Measurements from ENCODE around the gene STMN3.
A peak's percentile ranks its signal among the peaks of the same experiment; 100 is the strongest.
"Not testable (repeated sequence)": the region's sequence is repeated elsewhere in the genome, so short reads cannot be mapped to it uniquely, and the experiment has no call there.

STMN3 gene

DNA sequence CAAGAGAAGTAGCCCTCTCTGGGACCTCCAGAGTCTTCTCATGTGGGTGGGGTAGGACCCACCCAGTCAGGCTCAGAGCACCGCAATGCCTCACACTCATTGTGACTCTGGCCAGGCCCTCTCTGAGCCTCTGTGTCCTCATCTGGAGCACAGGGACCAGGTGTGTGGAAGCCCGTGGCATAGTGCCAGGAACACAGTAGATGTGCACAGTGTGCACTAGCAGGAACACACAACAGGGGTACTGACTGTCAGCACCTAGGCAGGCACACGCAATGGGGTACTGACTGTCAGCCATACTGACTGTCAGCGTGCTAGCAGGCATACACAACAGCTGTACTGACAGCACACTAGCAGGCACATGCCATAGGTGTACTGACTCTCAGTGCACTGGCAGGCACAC lies 2.0 kb upstream of the STMN3 start:
- DNase-seq, result peak; percentile 49 to 55

DNA sequence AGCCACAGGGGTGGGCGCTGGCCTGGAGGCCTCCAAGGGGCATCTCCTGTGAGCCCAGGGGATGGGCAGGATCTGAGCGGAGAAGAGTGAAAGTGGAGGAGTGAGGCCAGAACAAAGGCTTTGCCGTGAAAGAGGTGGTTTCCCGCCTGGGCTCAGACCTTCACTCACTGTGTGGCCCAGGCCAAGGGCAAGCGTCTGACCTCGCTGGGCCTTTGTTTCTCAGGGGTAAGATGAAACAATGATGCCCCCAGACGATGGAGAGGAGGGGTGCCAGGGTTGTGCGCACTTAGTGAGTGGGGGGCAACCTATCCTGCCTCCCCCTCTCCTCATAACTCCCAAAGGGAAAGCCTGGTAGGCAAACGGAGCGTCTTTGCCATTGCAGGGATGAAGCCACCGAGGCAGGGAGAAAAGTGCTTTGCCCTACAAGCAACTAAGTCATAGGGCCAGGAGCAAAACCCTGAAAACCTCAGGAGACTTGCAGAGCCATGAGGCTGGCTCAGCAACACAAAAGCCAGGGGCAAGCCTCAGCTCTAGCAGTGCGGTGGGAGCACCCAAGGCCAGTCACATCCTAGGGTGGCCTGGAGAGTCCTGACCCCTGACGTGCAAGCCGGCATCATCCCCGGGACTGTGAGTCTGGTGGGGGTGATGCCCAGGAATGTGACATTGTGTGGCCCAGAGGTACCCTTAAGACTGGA lies 897 bp upstream of the STMN3 start:
- no peak for DNase-seq

DNA sequence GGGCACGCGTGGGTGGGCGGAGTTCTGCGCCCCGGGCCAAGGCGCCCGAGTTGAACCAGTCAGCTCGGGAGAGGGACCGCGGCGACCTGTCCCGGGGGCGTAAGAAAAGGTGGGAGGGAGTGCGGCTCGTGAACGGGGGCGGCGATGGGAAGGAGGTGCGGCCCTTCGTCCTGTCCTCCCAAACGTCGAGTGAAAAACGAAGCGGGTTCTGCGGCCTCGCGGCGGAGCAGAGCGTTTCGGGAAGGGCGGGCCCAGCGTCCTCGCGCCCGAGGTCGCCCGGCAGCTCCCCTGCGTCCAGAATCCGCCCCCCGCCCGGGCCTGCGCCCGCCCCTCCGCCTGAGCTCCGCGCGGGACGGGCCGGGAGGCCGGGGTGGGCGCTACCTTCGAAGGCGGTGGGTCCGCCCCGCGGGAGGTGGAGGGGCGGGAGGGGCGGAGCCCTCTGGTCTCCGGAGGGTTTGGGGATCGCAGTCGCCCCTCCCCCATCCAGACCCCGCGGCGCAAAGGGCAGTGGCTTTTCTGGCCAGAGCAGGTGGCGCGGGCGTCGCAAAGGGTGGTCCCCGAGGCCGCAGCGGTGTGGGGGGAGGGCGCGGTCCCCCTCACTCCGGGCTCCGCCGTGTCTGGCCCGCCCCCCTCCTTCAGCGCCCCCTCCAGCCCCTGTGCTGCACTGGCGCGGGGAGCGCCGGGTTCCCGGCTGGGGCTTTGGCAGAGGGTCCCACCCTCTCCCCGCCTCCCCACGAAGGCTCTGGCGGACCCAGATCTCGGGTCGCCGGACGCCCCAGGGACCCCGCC lies 838 bp downstream of the STMN3 start:
- peak; percentile 25 to 59 for DNase-seq

DNA sequence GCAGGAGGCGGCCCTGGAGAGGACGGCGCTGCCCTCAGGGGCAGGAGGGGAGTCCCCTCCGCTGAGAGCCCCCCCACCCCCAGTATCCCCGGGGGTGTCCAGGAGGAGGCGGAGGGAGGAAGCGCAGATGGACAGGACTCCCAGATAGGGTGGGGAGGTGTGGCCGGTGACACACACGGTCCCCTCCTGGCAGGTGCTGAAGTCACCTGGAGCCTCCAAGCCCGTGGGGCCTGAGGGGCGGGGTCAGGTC lies 1.4 kb downstream of the STMN3 start:
- DNase-seq, result no peak

DNA sequence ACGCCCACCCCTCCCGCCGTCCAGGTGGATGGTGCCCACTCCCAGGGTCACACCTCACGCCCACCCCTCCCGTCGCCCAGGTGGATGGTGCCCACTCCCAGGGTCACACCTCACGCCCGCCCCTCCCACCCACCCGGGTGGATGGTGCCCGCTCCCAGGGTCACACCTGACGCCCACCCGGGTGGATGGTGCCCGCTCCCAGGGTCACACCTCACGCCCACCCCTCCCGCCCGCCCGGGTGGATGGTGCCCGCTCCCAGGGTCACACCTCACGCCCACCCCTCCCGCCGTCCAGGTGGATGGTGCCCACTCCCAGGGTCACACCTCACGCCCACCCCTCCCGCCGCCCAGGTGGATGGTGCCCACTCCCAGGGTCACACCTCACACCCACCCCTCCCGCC lies 2.7 kb downstream of the STMN3 start:
- DNase-seq, result not testable (repeated sequence)

DNA sequence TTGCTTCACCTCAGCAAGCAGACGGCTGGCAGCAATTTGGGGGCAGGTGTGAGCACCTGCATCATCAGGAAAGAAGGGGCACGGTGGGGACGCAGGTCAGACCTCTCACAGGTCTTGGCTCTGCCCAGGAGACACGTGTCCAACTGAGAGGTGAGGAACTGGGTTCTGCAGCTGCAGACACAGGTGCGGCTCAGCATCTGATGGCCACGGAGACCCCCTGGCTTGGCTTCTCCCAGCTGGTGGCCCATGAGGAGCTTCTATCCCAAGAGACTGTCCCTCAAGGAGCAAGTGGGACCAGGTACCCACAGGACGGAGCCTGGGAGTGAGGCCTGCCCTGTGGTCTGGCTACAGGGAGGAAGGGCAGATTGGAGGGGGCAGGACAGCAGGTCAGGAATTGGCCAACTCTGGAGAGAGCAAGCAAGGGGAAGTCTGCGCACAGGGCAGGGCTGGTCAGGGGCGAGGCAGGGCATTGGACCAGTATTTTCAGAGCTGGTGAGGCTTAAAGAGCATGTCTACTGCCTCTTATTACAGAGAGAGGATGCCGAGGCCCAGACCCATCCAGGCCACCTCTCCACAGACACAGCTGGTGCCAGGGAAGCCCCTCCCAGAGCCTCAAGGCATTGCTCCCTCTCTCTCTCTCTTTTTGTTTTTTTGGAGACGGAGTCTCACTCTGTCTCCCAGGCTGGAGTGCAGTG lies 4.2 kb downstream of the STMN3 start:
- no peak for DNase-seq

DNA sequence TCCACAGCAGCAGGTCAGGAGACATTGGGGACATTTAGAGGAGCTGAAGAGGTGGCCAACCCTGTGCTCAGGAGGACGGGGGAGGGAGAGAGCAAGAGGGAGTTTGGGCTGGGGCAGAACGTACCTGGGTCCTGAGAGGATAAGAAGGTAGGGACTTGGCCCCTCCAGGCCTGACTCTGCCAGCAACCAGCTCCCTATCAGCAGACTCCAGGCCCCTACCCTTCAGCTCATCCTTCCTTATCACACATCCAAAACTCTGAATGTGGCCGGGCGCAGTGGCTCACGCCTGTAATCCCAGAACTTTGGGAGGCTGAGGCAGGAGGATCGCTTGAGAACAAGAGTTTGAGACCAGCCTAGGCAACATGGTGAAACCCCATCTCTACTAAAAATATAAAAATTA lies 5.0 kb downstream of the STMN3 start:
- DNase-seq, result no peak

DNA sequence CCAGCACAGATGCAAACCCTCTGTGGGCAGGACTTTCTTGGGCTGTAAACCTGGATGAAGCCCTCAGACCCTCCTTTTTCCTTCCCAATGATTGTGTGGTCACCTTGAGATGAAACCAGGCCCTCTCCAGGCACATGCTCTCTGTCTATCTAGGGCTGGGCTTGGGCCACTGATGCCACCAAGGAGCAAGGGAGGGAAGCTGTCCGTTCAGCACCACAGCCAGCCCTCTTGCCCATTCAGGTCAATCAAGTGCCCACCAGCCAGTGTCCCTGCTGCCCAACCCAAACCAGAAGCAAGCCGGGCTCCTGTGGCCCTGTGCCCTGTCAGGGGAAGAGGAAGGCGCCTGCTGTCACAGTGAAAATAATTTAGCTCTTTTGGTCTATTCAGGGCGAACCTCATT lies 8.0 kb downstream of the STMN3 start:
- no peak for DNase-seq

DNA sequence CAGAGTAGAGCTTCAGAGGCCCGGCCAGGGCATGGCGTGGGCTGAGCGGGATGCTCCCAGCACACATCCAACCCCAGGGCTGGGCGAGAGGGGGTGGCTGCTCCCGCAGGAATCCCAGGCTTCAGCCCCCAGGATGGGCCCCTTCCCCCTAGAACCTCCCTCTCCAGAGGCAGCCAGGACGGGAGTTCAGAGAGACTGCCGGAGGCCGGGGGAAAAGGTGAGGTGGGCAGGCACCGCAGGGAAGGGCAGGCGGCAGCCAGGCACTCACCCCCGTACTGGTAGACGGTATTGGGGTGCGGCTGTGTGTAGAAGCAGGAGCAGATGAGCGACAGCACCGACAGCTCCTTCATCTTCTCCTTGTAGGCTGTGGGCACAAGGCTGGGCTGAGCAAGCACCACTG lies 9.3 kb downstream of the STMN3 start:
- DNase-seq, result no peak

DNA sequence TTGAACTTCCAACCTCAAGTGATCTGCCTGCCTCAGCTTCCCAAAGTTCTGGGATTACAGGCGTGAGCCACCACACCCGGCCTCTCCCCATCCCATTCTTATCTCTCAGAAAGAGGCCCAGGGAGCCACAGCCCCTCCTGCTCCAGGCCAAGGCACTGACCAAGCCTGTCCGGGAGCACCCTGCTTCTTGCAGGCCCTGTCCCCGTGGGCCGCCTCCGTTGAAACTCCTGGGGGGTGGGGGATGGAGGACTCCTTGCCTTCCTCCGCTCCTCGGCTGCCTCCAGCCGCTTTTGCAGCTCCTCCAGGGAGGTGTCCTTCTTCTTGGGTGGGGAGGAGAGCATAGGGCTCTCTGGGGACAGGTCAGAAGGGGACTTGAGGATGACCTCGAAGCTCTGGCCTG lies 9.7 kb downstream of the STMN3 start:
- DNase-seq, result no peak

DNA sequence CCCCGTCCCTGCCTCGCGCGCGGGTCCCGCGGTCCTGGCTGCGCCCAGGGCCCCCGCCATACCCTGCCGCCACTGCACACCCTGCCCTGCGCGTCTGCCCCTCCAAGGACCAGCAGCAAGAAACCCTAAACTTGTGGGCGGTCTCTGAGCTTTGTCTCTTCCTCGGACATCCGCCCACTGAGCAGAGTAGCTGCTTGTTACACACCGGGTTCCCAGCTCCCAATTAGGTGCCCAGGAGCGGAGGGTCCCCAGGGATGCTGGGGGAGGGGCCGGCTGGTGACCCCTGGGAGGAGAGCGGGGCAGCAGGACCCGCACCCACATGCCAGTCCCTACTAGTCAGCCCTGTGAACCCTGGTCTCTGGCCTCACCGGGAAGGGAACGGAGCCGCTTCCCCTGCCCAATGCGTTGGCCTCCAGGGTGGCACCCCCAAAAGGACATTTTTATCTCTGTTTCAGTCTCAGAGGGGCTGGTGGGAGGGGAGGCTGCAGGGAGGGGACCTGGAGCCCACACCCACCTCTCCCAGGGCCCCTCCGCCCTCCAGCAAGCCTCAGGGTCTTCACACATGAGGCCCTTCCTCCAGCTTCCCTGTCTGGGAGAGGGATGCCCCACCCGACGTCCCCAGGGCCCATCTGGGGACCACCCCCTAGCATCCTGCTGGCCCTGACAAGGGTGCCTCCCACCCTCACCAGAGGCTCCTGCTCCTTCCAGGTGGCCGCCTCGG lies 10.5 kb downstream of the STMN3 start:
- no peak for DNase-seq

DNA sequence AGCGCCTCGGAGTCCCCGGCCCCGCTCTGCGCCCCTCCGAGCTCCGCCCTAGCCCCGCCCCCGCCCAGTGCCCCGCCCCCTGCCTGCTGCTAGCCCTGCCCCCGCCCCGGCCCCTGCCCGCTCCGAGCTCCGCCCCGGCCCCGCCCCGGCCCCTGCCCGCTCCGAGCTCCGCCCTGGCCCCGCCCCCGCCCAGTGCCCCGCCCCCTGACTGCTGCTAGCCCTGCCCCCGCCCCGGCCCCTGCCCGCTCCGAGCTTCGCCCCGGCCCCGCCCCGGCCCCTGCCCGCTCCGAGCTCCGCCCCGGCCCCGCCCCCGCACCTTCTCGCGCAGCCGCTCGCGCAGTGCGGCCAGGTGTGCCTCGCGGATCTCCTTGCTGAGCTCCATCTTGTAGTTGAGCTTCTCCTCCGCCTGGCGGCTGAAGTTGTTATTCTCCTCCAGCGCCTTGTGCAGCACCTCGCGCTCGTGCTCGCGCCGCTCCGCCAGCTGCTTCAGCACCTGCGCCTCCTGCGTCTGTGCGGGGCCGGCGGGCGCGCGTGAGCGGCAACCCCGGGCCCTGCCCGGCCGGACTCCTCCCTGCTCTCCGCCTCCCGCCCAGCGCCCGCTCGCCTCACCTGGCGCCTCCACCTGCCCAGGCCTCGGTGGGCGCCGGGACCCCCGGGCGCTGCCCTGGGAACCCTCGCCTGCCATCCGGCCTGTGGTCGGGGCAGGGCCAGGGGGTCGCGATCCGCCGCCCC lies 11.3 kb downstream of the STMN3 start:
- DNase-seq, result peak; percentile 95 to 98

DNA sequence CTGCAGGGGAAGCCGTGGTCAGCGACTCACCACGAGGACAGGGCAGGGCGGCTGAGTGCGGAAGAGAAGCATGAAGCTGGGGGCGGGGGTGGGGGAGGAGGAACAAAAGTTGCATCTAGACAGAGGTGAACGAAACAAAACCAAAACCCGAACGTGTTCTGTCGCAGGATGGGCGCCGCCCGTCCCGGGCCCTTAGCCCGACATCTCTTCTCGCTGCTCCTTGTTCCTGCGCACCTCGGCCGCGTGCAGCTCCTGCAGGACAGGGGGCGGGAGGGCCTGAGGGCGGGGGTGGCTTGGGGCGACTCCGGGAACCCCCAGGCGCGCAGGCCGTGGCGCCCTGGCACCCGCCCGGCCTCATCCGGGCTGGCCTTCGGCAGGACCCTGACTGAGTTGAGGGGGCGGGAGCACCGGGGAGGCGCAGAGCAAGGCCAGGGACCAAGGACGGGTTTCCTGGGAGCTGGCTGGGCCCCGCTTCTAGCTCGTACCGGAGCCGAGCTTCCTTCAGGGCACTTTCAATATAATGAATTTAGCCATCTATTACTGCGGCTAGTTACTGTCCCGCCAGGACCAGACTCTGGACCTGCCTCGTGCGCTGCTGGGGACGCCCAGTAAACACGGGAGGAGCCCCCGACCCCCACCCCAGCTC lies 12.0 kb downstream of the STMN3 start:
- DNase-seq, result no peak

DNA sequence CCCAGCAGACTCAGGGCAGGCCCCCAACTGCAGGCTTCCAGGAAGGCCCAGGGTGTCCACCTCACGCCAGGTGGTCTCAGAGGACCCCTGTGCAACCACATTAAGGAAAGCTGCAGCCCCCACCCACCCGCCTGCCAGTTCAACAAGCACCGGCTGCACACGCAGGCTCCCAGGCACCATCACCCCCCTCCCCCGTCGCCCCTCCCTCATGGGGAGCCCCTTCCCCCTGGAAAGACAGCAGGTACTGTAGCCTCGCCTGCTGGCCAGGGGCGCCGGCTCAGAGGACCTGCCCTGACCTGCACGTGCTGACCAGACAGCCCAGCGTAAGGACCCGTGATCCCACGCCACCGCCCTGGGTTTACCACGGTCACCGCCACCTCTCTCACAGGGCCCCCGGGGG lies 12.5 kb downstream of the STMN3 start:
- DNase-seq, result not testable (repeated sequence)

DNA sequence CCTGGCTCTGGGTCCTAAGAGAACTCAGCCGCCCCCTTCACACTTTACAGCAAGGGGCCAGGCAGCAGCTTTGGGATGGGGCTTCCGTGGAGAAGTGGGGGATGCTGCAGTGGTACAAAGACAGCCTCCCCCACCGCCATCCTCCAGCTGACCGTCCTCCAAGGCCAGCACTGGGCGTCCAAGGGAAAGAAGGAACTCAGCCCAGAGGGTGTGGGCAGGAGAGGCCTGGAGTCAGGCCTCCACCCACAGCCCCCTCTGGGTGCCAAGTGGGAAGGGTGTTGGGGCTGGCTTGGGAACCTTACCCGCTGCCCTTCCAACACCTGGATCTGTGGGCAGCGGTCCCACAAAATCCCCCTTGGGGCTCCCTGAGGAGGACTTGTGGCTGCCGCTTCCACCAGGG lies 13.1 kb downstream of the STMN3 start:
- DNase-seq, result no peak

DNA sequence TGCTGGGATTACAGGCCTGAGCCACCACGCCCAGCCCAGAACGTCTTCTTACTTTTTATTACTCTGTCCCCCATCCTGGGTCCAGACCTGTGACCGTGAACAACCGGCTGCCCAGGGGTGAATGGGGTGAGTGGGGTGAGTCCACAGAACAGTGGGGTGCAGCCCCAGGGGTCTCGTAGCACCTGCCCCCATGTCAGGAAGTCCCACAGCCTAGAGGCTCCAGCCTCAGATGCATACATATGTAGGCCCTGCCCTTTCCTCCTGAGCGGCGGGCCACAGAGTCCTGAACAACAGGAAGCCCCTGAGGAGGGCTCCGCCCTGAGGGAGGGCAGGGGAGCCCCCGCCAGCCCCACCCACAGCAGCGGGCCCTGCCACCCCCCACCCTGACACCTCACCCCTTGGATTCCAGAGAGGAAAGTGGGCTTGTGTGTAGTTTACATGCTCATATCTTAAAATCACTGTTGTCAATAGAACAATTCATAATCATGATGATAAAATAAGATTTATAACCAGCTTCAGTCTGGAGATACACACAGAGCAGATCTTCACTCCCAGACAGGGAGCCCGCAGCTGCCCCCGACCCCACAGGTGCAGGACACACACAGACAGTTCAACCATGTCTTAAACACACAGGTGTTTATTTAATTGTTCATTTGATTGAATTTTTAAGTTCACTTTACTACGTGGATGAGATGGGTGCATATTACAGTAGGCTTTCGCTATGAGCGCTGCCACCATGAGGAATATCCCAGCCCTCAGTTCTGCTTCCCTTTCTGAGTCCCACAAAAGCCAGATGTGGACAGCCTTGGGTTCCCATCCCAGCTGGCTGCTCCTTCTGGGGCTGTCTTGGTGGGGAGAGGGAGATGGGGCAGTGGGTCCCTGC lies 13.9 kb downstream of the STMN3 start:
- no peak for DNase-seq

DNA sequence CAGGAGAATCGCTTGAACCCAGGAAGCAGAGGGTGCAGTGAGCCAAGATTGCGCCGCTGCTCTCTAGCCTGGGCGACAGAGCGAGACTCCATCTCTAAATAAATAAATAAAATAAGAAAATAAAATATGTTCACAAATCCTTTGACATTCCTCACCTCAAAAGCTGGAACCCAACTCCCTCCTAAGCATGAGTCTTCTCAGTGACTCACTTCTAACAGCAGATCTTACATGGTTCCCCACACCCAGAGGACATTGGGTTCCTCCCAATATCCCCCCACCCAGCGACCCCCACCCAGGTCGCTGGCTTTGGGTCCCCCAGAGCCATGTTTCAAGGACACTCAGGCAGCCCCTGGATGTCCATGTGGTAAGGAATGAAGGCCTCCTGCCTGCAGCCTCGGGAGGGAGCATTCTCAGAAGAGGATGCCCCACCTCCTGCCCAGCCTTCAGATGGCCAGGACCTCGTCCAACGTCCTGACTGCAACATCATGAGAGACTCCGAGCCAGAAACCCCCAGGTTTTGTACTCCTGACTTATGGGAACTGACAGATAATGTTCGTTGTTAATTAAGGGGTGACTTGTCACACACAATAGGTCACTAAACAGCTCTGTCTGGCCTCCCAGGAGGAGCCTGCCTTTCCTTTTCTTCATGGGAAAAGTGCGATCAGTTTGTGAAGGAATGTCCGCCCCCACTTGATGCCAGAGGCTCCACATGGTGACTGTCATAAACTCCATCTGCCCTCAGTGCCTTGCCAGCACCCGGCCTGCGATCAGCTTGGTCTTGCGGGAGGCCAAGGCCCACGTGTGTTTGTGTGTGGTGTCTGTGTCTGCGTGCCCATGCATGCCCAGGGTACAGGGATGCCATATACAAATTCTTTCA lies 16.2 kb downstream of the STMN3 start:
- DNase-seq, result no peak

DNA sequence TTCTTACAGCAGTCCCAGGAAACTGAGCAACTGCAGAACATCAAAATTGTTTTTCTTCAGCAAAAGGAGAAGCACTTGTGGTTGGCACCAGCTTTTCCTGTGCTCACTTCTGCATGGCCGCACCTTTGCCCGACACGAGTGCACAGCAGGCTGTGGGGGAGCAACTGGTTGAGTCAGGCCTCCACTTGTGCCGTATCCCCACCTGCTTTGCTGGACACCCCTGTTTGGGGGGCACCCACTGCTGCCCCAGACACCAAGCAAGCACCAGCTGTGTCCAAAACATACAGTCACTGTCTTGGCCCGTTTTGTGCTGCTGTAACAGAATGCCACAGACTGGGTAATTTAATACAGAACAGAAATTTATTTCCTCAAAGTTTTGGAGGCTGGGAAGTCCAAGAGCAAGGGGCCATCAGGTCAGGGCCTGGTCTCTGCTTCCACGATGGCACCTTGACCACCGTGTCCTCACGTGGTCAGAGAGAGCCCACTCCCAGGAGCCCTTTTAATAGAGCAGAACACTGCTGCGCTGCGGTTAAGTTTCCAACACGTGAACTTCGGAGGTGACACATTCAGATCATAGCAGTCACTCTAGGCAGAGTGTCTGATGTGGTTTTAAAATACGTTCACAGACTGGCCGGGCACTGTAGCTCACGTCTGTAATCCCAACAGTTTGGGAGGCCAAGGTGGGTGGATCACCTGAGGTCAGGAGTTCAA lies 17.6 kb downstream of the STMN3 start:
- DNase-seq, result no peak

DNA sequence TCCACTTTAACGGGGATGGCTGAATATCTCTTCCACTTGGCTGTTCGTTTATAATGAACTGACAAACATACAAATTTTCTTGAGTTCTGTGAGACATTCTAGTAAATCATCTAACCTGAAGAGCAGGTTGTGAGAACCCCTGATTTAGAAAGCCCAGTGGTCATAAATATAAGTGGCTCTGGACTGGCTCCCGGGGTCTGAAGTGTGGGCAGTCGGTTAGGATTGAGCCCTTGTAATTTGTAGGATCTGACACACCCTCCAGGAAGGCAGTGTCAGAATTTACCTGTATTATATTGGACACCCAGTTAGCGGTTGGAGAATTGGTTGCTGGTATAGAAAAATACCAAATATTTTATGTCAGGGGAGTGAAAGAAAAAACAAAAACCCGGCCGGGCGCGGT lies 19.5 kb downstream of the STMN3 start:
- DNase-seq, result no peak

DNA sequence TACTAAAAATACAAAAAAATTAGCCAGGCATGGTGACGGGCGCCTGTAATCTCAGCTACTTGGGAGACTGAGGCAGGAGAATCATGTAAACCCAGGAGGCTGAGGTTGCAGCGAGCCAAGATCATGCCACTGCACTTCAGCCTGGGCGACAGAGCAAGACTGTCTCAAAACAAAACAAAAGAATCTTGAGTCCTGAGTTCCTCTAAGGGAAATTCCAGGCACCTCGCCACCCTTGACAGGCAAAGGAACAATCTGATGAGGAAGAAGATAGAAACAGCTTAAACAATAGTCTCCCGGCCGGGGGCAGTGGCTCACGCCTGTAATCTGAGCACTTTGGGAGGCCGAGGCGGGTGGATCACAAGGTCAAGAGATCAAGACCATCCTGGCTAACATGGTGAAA lies 21.8 kb downstream of the STMN3 start:
- not testable (repeated sequence) for DNase-seq
